GM19043 (cell line): ENCODE measurements around the gene COL18A1.

Source experiments
- ATAC-seq: cut with Tn5 transposase; IDR thresholded peaks from one replicate; pipeline ENCODE4 v1.9.1; 2021; ENCODE audit warnings: low read depth; ENCODE audit not compliant: unreplicated experiment

The COL18A1 gene

DNA sequence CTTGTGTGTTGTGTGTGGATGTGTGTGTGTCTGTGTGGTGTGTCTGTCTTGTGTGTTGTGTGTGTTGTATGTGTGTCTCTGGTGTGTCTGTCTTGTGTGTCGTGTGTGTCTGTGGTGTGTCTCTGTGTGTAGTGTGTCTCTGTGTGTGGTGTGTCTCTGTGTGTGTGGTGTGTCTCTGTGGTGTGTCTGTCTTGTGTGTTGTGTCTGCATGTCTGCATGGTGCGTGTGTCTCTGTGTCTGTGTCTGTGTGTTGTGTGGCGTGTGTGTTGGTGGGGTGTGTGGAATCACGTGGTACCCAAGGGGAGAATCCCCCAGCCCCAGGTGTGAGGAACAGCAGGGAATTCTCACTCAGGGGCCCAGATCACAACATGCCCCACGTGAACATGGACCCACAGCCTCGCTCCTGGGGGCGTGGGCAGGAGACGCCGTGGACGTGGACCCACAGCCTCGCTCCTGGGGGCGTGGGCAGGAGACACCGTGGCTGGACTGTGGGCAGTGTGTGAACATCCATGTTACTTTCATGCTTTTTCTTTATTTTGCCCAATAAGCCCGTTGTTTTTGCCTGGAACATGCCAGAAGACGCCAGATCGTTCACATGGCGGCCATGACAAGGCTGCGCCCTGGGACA is 69.5 kb downstream of the COL18A1 start:
- no peak for ATAC-seq

DNA sequence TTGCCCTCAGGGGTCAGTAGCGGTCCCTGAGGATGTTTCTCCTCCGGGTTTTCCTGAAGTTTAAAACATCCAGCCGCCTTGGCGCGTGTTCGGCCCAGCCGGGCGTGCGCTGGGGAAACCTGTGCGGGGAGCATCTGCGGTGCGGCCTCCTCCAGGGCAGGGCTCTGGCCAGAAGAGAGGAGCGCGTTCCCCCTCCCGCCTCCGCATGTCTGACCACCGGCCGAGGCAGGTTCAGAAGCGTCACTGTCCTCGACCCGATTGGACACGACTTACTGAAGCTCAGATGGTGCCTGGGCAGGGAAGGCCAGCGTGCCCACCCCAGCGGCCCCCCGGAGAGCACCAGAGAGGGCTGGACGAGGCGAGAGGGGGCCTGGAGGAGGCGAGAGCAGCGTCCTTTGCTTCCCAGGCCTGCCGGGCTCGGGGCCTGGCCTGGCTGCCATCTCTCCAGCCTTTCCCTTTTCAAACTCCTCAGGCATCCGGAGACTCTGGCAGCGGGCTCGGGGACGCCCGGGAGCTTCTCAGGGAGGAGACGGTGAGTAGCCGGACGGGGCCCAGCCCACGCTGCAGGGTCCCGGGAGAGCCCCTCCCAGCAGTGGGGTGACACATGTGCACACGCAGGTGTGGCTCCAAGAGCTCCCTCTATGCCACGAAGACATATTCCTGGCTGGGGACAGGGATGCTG is 70.2 kb downstream of the COL18A1 start:
- no peak for ATAC-seq

- no peak for ATAC-seq
Observed at GRCh38 chr21:45475797-45476570, 71.0 kb downstream of the COL18A1 start.

DNA sequence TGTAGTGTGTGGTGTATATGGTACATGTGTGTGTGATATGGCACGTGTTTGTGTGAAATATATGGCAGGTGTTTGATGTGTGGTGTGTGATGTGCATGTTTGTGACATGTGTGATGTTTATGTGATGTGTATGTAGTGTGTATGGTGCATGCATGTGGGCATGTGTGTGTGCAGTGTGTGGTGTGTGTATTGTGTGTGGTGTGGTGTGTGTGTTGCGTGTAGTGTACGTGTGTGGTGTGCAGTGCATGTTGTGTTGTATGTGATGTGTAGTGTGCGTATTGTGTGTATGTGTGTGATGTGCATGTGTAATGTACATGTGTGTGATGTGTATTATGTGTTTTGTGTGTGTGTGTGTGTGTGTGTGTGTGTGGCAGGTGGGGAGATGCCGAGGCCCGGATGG is 71.6 kb downstream of the COL18A1 start:
- ATAC-seq: no peak

- ATAC-seq: no peak
Observed at GRCh38 chr21:45477176-45478114, 72.5 kb downstream of the COL18A1 start.

DNA sequence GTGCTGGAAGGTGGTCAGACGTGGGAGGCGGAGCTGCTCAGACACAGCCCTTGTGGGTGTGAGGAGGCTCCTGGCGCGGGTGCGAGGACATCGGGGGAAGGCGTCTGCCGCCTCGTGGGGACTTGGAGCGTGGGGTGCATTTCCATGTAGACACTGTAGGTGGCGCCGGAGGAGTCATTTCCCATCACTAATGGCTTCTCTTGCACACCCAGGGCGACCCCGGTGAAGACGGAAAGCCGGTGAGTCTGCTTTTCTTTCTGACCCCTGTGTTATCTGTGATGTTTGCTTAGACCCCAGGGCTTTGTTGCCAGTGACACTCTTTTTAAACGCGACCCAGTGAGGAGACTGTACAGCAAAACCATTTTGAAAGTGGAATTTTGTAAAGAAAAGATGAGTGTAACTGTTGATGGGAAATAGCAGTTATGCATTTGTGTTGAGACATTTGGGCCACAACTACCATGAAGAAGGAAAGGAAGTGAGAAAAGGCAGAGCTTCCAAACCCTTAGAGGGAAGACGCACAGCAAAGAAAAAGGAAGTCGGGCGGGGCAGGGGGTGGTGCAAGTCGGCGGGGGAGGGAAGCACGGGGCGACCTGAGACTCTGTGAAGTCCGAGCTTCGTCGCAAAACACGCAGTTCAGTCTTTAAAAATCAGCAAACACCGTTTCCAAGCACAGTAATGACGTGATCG is 73.3 kb downstream of the COL18A1 start:
- no peak for ATAC-seq

GRCh38 chr21:45478816-45479669 is 74.1 kb downstream of the COL18A1 start:
- ATAC-seq: no peak

GRCh38 chr21:45479691-45480675 is 75.0 kb downstream of the COL18A1 start:
- ATAC-seq: no peak

DNA sequence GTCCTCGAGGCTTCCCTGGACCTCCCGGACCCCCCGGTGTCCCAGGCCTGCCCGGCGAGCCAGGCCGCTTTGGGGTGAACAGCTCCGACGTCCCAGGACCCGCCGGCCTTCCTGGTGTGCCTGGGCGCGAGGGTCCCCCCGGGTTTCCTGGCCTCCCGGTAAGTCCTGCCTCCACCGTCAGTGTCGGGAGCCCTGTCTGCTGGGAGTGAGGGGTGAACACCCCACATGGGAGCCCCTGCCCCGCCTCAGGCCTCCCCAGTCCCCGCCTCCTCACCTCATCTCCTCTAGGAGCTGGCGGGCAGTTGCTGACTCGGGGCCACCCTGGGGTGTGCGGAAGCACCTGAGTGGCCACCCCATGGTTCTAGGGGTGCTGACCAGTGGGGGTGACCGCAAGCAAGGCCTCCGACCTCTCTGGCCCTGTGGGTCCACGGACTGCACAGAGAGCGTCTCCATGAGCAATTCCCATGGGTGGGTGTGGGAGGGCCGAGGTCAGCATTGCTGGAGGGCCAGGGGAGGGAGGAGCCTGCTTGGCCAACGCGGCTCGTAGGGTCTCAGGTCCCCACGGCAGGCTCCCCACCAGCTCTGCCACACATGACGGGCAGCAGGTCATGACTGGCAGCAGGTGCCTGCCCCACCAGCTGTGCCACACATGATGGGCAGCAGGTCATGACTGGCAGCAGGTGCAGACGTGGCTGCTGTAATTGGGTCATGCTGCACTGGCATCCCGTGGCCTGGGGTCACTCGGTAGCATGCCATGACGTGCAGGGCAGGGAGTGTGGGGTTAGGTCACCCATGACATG is 75.9 kb downstream of the COL18A1 start:
- no peak for ATAC-seq

GRCh38 chr21:45481566-45481965 is 76.6 kb downstream of the COL18A1 start:
- ATAC-seq: no peak

GRCh38 chr21:45481977-45482898 is 77.3 kb downstream of the COL18A1 start:
- no peak for ATAC-seq

GRCh38 chr21:45482899-45483821 is 78.2 kb downstream of the COL18A1 start:
- no peak for ATAC-seq

DNA sequence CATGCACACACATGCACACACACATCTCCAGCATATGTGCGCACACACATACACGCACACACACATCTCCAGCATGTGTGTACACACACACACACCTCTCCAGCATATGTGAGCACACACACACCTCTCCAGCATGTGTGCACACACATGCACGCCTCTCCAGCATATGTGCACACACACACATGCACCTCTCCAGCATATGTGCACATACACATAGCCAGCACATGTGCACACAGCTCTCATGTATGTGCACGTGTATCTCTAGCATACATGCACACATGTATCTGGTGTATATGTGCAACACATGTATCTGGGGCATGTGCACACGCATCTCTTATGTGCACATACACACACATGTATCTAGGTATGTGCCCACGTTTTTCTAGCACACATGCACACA is 79.4 kb downstream of the COL18A1 start:
- ATAC-seq: no peak

DNA sequence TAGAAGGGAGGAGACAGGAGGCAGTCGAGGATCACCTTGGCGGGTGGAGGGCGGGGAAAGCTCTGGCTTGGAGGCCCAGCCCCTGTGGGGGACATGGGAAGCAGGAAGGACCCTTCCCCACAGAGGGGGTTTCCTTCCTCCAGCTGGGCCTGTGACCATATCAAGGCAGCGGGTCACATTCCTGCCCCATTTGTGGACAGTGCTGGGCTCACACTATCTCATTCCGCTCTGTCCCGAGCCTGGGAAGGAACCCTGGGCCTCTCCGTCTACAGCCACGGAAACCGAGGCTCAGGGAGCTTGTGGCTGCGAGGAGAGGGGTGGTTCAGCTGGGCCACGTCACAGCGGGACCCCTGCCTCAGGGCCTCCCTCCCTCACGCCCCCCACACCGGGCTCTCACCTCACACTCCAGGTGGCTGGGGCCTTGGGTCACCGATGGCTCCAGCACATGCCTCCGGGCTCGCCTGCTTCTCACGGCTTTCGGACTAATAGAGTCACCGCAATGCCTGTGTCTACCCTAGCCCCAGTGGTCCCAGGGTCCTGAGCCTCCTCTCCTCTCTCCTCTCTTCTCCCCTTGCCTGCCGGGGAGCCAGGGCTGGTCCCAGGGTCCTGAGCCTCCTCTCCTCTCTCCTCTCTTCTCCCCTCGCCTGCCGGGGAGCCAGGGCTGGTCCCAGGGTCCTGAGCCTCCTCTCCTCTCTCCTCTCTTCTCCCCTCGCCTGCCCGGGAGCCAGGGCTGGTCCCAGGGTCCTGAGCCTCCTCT is 80.9 kb downstream of the COL18A1 start:
- no peak for ATAC-seq
